GM12878 (cell line): ENCODE data around the gene LGALS9. TPM values are rescaled to one million over a fixed set of nuclear protein-coding genes. Genes with fewer than 3 reads are reported as not detected.
A peak's percentile ranks its signal among the peaks of the same experiment; 100 is the strongest.
"Not testable (repeated sequence)": the region's sequence is repeated elsewhere in the genome, so short reads cannot be mapped to it uniquely, and the experiment has no call there.

Source experiments
- ATAC-seq: fragments of 200-7000 bp; cut with Tn5 transposase; 3 replicates; pipeline ENCODE4 v1.9.1; 2020; ENCODE audit warnings: mild to moderate bottlenecking, moderate library complexity
- BruUV-seq: library from RNA; stranded (reverse); fragments of 400-500 nt; replicated peaks from 2 replicates; lab custom pipeline; 2021; lab: Mats Ljungman, UMichigan
- CTCF ChIA-PET: fragments of 300-600 bp; sonication (Branson Sonifier 250); formaldehyde crosslinking; extraction: SDS; loops from one replicate; lab custom pipeline; 2021; ENCODE audit warnings: inconsistent platforms; lab: Yijun Ruan, JAX
- POLR2A ChIA-PET: fragments of 350-600 bp; formaldehyde crosslinking; extraction: SDS; loops from one replicate; lab custom pipeline; 2021; ENCODE audit warnings: inconsistent platforms; lab: Charles Lee
- RAD21 ChIA-PET: fragments of 300-600 bp; sonication (Branson Sonifier 250); formaldehyde crosslinking; loops from one replicate; lab custom pipeline; 2023; ENCODE audit warnings: antibody characterized with exemption; ENCODE audit not compliant: unreplicated experiment; lab: Charles Lee
- SMC1A ChIA-PET: fragments of 300-600 bp; sonication (Branson Sonifier 250); formaldehyde crosslinking; loops from one replicate; lab custom pipeline; 2023; ENCODE audit not compliant: unreplicated experiment, uncharacterized antibody; lab: Charles Lee
- DNase-seq: peaks from one replicate; pipeline ENCODE4 v3.0.0-alpha.2; 2011; ENCODE audit warnings: low read depth, low spot score
- FAIRE-seq: peaks from 3 replicates; lab custom pipeline; 2011; peaks lifted over from hg19 to GRCh38; lab: Jason Lieb, UNC
- H2AFZ ChIP-seq: 2 replicates; pipeline ENCODE4 v1.6.0; 2011; ENCODE audit warnings: low read depth, low read length, control low read depth; ENCODE audit not compliant: control insufficient read depth
- H3K27ac ChIP-seq: 2 replicates; pipeline ENCODE4 v1.5.1; 2011; ENCODE audit warnings: control low read depth; ENCODE audit not compliant: control insufficient read depth, insufficient read depth
- H3K27me3 ChIP-seq, 2 experiments: replicated peaks in 1 of 2; 2 replicates each; pipeline versions ENCODE4 v1.6.0 to v1.6.1; 2011; ENCODE audit warnings: low read length in 1 of 2; ENCODE audit not compliant: control insufficient read depth in 2 of 2, insufficient read depth in 2 of 2
- H3K36me3 ChIP-seq, 2 experiments: 2 replicates each; pipeline ENCODE4 v1.5.1; 2011; ENCODE audit warnings: low read length in 1 of 2; ENCODE audit not compliant: control insufficient read depth in 2 of 2, insufficient read depth in 2 of 2
- H3K4me1 ChIP-seq: 2 replicates; pipeline ENCODE4 v1.6.1; 2011; ENCODE audit warnings: mild to moderate bottlenecking, low read length, moderate library complexity, mixed read lengths; ENCODE audit not compliant: control insufficient read depth, insufficient read depth
- H3K4me2 ChIP-seq: 2 replicates; pipeline ENCODE4 v1.6.0; 2011; ENCODE audit warnings: control low read depth; ENCODE audit not compliant: control insufficient read depth, insufficient read depth
- H3K4me3 ChIP-seq: fragments of 200-600 bp; sonication (generic); 2 replicates; pipeline ENCODE4 v1.5.1; 2016
- H3K79me2 ChIP-seq: 2 replicates; pipeline ENCODE4 v1.6.0; 2011; ENCODE audit warnings: low read length; ENCODE audit not compliant: control insufficient read depth, insufficient read depth
- H3K9ac ChIP-seq: 2 replicates; pipeline ENCODE4 v1.8.0; 2011; ENCODE audit warnings: low read length, control low read depth, mixed read lengths; ENCODE audit not compliant: control insufficient read depth, insufficient read depth
- H3K9me3 ChIP-seq: replicated peaks from 3 replicates; pipeline ENCODE4 v1.5.1; 2011; ENCODE audit warnings: mild to moderate bottlenecking, low read length; ENCODE audit not compliant: control insufficient read depth, insufficient read depth
- H4K20me1 ChIP-seq: 2 replicates; pipeline ENCODE4 v1.6.0; 2011; ENCODE audit not compliant: control insufficient read depth, insufficient read depth
- BACH1 ChIP-seq: fragments of 450-650 bp; IDR thresholded peaks from 2 replicates; pipeline ENCODE4 v1.6.1; 2017; ENCODE audit warnings: mild to moderate bottlenecking, borderline replicate concordance
- CHD2 ChIP-seq: IDR thresholded peaks from 2 replicates; pipeline ENCODE4 v1.6.1; 2011; ENCODE audit warnings: low read depth, low read length, improper control_type of control experiment, borderline replicate concordance
- EGR1 ChIP-seq, 2 experiments: IDR thresholded peaks; 1 replicate in 1 of 2; 2 replicates in 1 of 2; pipeline ENCODE4 v1.6.1; 2011 to 2012; ENCODE audit warnings: low read depth in 2 of 2, low read length in 2 of 2, borderline replicate concordance in 1 of 2, mild to moderate bottlenecking in 1 of 2, moderate library complexity in 1 of 2
- FOXM1 ChIP-seq: IDR thresholded peaks from 2 replicates; pipeline ENCODE4 v1.6.1; 2012; ENCODE audit warnings: low read depth, mild to moderate bottlenecking, inconsistent platforms, low read length, moderate library complexity
- GABPA ChIP-seq: IDR thresholded peaks from 2 replicates; pipeline ENCODE4 v1.6.1; 2014; ENCODE audit warnings: antibody characterized with exemption, low read depth, mild to moderate bottlenecking, inconsistent platforms
- HCFC1 ChIP-seq: fragments of 150-350 bp; IDR thresholded peaks from 2 replicates; pipeline ENCODE4 v1.6.1; 2014; ENCODE audit warnings: low read length
- HDAC2 ChIP-seq: fragments of 200-600 bp; sonication (generic); IDR thresholded peaks from 2 replicates; pipeline ENCODE4 v1.6.1; 2017
- IRF4 ChIP-seq: IDR thresholded peaks from 2 replicates; pipeline ENCODE4 v1.6.1; 2011; ENCODE audit warnings: low read depth, low read length
- KLF5 ChIP-seq: fragments of 450-650 bp; IDR thresholded peaks from 2 replicates; pipeline ENCODE4 v1.6.1; 2014; ENCODE audit warnings: mild to moderate bottlenecking; ENCODE audit not compliant: partially characterized antibody
- MTA2 ChIP-seq: fragments of 450-650 bp; IDR thresholded peaks from 2 replicates; pipeline ENCODE4 v1.6.1; 2016; ENCODE audit warnings: low read depth, mild to moderate bottlenecking, moderate library complexity
- NFYB ChIP-seq: IDR thresholded peaks from 2 replicates; pipeline ENCODE4 v1.6.1; 2011; ENCODE audit warnings: low read depth, mild to moderate bottlenecking, low read length, improper control_type of control experiment, moderate library complexity; ENCODE audit not compliant: insufficient read depth
- NR2C1 ChIP-seq: fragments of 450-650 bp; IDR thresholded peaks from 2 replicates; pipeline ENCODE4 v1.6.1; 2017; ENCODE audit warnings: antibody characterized with exemption, mild to moderate bottlenecking, moderate library complexity
- PAX8 ChIP-seq: fragments of 450-650 bp; IDR thresholded peaks from 2 replicates; pipeline ENCODE4 v1.6.1; 2017; ENCODE audit warnings: mild to moderate bottlenecking, moderate library complexity
- RAD21 ChIP-seq: IDR thresholded peaks from 2 replicates; pipeline ENCODE4 v1.6.1; 2011; ENCODE audit warnings: mild to moderate bottlenecking, low read depth, low read length, moderate library complexity; ENCODE audit not compliant: insufficient read depth
- SMC3 ChIP-seq: IDR thresholded peaks from 2 replicates; pipeline ENCODE4 v1.6.1; 2011; ENCODE audit warnings: low read length, improper control_type of control experiment, borderline replicate concordance
- TARDBP ChIP-seq: IDR thresholded peaks from 2 replicates; pipeline ENCODE4 v1.6.1; 2016; ENCODE audit warnings: borderline replicate concordance
- ZNF24 ChIP-seq: fragments of 450-650 bp; IDR thresholded peaks from 2 replicates; pipeline ENCODE4 v1.6.1; 2017; ENCODE audit warnings: antibody characterized with exemption, mild to moderate bottlenecking
- WGBS: methylation state at CpG from one replicate; pipeline ENCODE4 v1.1.6; 2016; ENCODE audit warnings: low lambda C conversion rate; ENCODE audit not compliant: insufficient replicate concordance, insufficient coverage; ENCODE audit errors: missing lambda C conversion rate; 5-methylcytosine and 5-hydroxymethylcytosine counted together
- in situ Hi-C: fragments of 300-500 bp; cut with MboI; formaldehyde crosslinking; loops from 9 replicates; pipeline ENCODE4 v1.14.3; 2018; ENCODE audit warnings: mixed read lengths
- intact Hi-C: fragments of 100-400 bp; cut with micrococcal nuclease; formaldehyde crosslinking; loops from one replicate; pipeline ENCODE4 v1.14.2; 2022; ENCODE audit not compliant: unreplicated experiment
- polyA plus RNA-seq, 11 experiments: library from polyadenylated mRNA; depleted of rRNA in 4 of 11; unstranded in 6 of 11; stranded (reverse) in 5 of 11; fragments of >200 nt; fragmentation: Nextera tagmentation in 4 of 11; fragmentation: Illumina TruSeq in 1 of 11; extraction: Ambion mirVana in 4 of 11; extraction: Trizol in 1 of 11; gene quantifications; 1 replicate in 1 of 11; 2 replicates in 10 of 11; pipeline versions ENCODE4 v1.2.1 to v1.2.3, GENCODE V29; 2011 to 2016; ENCODE audit warnings: inconsistent platforms in 2 of 11, missing spikeins in 2 of 11, low read depth in 1 of 11
- total RNA-seq, 4 experiments: library from RNA; depleted of rRNA in 3 of 4; stranded (reverse); fragments of >200 nt in 3 of 4; fragmentation: Illumina TruSeq in 1 of 4; extraction: Trizol in 1 of 4; gene quantifications; 2 replicates each; pipeline versions ENCODE4 v1.2.1 to v1.2.3, GENCODE V29; 2013 to 2021
- TF ChIP-seq, protein P1 (sequence below): fragments of 450-650 bp; IDR thresholded peaks from 2 replicates; pipeline ENCODE4 v1.6.1; 2018; ENCODE audit warnings: borderline replicate concordance, mild to moderate bottlenecking; ENCODE audit not compliant: partially characterized antibody

LGALS9 gene
- total and polyA plus RNA-seq, 10 of the 15 experiments (the other 5 are each of a cell fraction or from before 2014, with no cell fraction given), result 22.5 to 294 (median 155) TPM

DNA sequence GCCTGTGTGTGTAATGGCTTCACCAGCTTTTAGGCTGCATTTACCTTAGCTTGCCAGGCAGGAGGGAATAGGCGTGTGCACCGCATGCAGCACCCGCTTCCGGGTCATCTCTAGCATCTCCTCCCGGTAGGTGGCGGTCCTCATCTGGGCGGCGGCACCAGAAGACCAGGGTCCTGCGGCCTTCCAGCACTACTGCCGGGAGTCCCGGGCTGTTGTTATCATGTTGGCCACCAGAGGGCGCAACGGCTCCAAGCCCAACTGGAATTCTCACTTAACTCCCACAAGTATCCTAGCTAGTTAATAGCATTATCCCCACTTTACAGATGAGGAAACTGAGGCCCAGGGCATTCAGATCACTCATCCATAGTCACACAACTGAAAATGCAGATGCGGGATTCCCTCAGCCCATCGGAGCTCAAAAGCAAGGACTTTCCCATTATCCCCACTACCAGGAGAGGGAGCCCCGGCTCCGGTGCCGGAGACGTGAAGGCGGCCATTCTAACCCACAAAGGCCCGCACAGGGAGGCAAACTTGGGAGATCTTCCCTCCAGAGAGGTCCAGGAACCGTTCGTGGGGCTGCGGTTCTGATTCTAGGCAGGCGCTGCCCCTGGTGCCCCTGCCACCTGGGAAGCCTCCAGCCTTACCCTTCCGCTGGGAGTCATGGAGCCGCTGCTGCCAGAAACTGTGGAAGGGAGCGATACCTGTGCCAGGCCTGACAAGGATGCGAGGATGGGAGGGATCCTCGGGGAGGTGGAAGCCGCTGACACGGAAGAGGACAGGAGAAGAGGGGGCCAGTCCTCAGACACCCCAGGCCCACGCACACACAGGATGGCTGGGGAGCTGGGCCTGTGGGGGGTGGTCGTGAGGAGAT is 23.9 kb downstream of the LGALS9 start (continued):
- TF ChIP-seq EGR1 (IDR thresholded peaks at IDR 0.05; ENCODE audit: borderline replicate concordance in 1 of 2, low read depth in 2 of 2, low read length in 2 of 2) (0 out of 3 replicates have a peak, but pooled peaks of 1 of the 2 experiments have one; percentile 10), TARDBP (no peak), NFYB (no peak), ZNF24 (no peak), MTA2 (no peak), RAD21 (peak; percentile 57), BACH1 (no peak), KLF5 (peak; percentile 26), PAX8 (no peak), SMC3 (peak; percentile 76), HDAC2 (no peak), HCFC1 (no peak), IRF4 (0 out of 2 replicates have a peak, but pooled peaks have one; percentile 17), CHD2 (no peak), GABPA (peak; percentile 44; the same call in 1 of the 2 replicates), NR2C1 (peak; percentile 52; the same call in 1 of the 2 replicates), FOXM1 (no peak)
- TF ChIP-seq, protein P1, sequence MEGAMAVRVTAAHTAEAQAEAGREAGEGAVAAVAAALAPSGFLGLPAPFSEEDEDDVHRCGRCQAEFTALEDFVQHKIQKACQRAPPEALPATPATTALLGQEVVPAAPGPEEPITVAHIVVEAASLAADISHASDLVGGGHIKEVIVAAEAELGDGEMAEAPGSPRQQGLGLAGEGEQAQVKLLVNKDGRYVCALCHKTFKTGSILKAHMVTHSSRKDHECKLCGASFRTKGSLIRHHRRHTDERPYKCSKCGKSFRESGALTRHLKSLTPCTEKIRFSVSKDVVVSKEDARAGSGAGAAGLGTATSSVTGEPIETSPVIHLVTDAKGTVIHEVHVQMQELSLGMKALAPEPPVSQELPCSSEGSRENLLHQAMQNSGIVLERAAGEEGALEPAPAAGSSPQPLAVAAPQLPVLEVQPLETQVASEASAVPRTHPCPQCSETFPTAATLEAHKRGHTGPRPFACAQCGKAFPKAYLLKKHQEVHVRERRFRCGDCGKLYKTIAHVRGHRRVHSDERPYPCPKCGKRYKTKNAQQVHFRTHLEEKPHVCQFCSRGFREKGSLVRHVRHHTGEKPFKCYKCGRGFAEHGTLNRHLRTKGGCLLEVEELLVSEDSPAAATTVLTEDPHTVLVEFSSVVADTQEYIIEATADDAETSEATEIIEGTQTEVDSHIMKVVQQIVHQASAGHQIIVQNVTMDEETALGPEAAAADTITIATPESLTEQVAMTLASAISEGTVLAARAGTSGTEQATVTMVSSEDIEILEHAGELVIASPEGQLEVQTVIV, result no peak
- TF ChIP-seq, all 136 proteins: peak for 11

DNA sequence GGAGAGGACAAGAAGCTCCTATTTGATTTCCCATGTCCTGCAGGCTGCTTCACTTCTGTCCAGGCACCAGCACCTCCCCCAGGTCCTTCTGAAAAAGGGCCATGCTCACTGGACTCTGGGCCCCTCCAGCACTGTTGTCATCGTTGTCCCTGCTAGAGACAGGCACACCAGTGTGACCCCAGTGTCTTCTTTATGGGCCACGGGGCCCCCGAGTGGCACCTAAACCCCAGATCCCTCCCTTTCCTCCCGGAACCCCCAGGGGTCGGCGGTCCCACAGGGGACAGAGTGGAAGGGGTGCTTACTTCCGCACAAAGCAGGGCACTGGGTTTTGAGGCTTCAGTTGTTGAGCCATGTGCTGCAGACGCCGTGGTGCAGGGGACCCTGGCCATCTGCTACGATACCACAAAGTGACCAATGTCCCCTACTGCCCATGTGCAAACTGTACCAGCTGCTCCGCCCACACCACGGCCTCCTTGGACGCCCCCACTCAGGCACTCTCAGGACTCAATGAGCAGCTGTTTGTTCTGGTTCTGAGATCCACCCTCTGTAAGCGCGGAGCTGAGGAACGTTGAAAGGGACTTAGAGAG is 24.6 kb downstream of the LGALS9 start:
- SMC1A ChIA-PET, result interaction anchor here (1.0 to 1.5 kb wide), 6 partner anchors 26 to 418 kb away, joined by 3 to 22 read pairs (median 3); no protein-coding TSS in a partner anchor
- H2AFZ ChIP-seq, H3K4me2 ChIP-seq, FAIRE-seq, H3K9ac ChIP-seq, DNase-seq, H4K20me1 ChIP-seq, H3K4me1 ChIP-seq, POLR2A ChIA-PET, H3K27me3 ChIP-seq, H3K79me2 ChIP-seq, BruUV-seq, H3K27ac ChIP-seq, H3K4me3 ChIP-seq, H3K36me3 ChIP-seq, intact Hi-C loops, ATAC-seq, H3K9me3 ChIP-seq: not testable (repeated sequence)
- in situ Hi-C loops, result loop anchor here (5.0 to 10.0 kb wide), 4 partner anchors 37 to 413 kb away; no protein-coding TSS in a partner anchor
- RAD21 ChIA-PET, result interaction anchor here (2.5 kb wide), 1 partner anchor 101 kb away, joined by 31 read pairs; no protein-coding TSS in a partner anchor
- CTCF ChIA-PET, result interaction anchor here (0.6 to 10.5 kb wide), 22 partner anchors 9 to 596 kb away, joined by 3 to 134 read pairs (median 5); partner anchors contain the start of gene LGALS9
- 38% methylated on average over 16 of the region's 16 CpGs for WGBS
